Measurements from ENCODE around the gene TRHDE. TPM values are rescaled to one million over a fixed set of nuclear protein-coding genes. Genes with fewer than 3 reads are reported as not detected.

The TRHDE gene
- total RNA-seq, 1 experiment from 2014 or later = 43.7 TPM

DNA sequence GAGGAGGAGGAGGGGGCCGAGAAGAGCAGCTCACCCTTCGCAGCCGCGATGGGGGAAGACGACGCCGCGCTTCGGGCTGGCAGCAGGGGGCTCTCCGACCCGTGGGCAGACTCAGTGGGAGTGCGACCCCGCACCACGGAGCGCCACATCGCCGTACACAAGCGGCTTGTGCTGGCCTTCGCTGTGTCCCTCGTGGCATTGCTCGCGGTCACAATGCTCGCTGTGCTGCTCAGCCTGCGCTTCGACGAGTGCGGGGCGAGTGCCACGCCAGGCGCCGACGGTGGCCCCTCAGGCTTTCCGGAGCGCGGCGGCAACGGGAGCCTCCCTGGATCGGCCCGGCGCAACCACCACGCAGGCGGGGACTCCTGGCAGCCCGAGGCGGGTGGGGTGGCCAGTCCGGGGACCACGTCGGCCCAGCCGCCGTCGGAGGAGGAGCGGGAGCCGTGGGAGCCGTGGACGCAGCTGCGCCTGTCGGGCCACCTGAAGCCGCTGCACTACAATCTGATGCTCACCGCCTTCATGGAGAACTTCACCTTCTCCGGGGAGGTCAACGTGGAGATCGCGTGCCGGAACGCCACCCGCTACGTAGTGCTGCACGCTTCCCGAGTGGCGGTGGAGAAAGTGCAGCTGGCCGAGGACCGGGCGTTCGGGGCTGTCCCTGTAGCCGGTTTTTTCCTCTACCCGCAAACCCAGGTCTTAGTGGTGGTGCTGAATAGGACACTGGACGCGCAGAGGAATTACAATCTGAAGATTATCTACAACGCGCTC, 745 bp downstream of the TRHDE start:
- no TSS peak for BruUV-seq (replicated peaks)
- H3K9me3 Mint-ChIP-seq (ENCODE audit: low read depth, unreplicated experiment) = no peaks in the 10 kb centered on the region
- TF ChIP-seq, protein P1, sequence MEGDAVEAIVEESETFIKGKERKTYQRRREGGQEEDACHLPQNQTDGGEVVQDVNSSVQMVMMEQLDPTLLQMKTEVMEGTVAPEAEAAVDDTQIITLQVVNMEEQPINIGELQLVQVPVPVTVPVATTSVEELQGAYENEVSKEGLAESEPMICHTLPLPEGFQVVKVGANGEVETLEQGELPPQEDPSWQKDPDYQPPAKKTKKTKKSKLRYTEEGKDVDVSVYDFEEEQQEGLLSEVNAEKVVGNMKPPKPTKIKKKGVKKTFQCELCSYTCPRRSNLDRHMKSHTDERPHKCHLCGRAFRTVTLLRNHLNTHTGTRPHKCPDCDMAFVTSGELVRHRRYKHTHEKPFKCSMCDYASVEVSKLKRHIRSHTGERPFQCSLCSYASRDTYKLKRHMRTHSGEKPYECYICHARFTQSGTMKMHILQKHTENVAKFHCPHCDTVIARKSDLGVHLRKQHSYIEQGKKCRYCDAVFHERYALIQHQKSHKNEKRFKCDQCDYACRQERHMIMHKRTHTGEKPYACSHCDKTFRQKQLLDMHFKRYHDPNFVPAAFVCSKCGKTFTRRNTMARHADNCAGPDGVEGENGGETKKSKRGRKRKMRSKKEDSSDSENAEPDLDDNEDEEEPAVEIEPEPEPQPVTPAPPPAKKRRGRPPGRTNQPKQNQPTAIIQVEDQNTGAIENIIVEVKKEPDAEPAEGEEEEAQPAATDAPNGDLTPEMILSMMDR (IDR thresholded peaks at IDR 0.05; ENCODE audit: unreplicated experiment) = no peak
- peaks cover 21% of the 10 kb centered on the region for H3K4me1 Mint-ChIP-seq (ENCODE audit: low read depth, unreplicated experiment)
- CTCF ChIA-PET = interaction anchor here (0.7 to 1.6 kb wide), 4 partner anchors 9 to 135 kb away, joined by 3 to 5 read pairs (median 3); no protein-coding TSS in a partner anchor
- intact Hi-C loops (cut with micrococcal nuclease; ENCODE audit: unreplicated experiment) = no loop called here
- H3K4me3 Mint-ChIP-seq (ENCODE audit: low read depth, unreplicated experiment) = peak overlapping the region; percentile 92
- peak overlapping the region; percentile 73 for H3K27ac Mint-ChIP-seq (ENCODE audit: unreplicated experiment)
- H3K27me3 Mint-ChIP-seq (ENCODE audit: unreplicated experiment) = no peaks in the 10 kb centered on the region
- peak; percentile 56 for DNase-seq
- H3K36me3 Mint-ChIP-seq (ENCODE audit: insufficient read depth, unreplicated experiment) = peaks cover 83% of the 10 kb centered on the region

DNA sequence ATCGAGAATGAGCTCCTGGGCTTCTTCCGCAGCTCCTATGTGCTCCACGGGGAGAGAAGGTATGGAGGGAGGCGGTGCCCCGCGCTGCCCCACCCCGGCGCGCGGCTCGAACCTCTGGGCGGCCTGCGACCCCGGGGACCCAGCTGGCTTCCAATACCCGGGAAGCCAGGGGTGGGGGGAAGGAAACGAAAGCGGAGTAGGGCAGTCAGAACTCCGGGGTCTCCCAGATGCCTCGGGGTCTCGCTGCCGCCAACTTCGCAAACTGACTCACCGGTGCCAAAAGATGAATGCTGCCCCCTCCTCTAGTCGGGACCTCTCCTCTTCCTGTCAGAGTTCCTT, 1.3 kb downstream of the TRHDE start:
- Mint-ChIP-seq H3K4me1 (ENCODE audit: low read depth, unreplicated experiment) (peaks cover 21% of the 10 kb centered on the region), H3K27ac (ENCODE audit: unreplicated experiment) (peak overlapping the region; percentile 73), H3K27me3 (ENCODE audit: unreplicated experiment) (no peaks in the 10 kb centered on the region), H3K9me3 (ENCODE audit: low read depth, unreplicated experiment) (no peaks in the 10 kb centered on the region), H3K4me3 (ENCODE audit: low read depth, unreplicated experiment) (peak overlapping the region; percentile 92), H3K36me3 (ENCODE audit: insufficient read depth, unreplicated experiment) (peaks cover 77% of the 10 kb centered on the region)
- BruUV-seq (replicated peaks) = no TSS peak
- CTCF ChIA-PET = interaction anchor here (0.9 to 1.2 kb wide), 3 partner anchors 14 to 256 kb away, joined by 3 read pairs; no protein-coding TSS in a partner anchor
- DNase-seq = no peak
- TF ChIP-seq, protein P1 (IDR thresholded peaks at IDR 0.05; ENCODE audit: unreplicated experiment) = no peak
- intact Hi-C loops (cut with micrococcal nuclease; ENCODE audit: unreplicated experiment) = no loop called here

DNA sequence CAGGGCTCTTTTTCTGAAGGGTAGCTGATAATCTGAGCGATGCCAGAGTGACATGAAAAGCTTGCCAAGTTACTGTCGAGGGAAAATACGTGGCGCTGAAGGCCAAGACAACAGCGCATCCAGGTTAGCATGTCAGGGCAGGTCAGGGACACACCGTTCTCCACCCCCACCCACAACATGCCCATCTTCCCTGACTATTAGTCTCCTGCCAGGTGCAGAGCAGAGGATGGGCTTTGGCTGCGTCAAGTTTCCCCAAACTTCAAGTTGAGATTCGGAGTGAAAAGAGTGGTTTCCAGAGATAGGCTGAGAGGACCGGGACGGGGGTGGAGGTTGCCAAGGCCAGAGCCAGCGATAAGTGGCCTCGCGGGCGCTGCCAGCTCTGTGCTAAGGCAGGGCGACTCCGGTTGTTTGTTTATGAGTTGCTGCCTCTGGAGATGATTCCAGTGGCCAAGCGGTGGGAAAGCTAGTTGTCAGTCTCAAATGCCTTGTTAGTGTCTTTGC, 1.7 kb downstream of the TRHDE start:
- CTCF ChIA-PET = interaction anchor here (0.9 to 2.3 kb wide), 4 partner anchors 11 to 257 kb away, joined by 3 to 5 read pairs (median 3); no protein-coding TSS in a partner anchor
- no TSS peak for BruUV-seq (replicated peaks)
- H3K4me3 Mint-ChIP-seq (ENCODE audit: low read depth, unreplicated experiment) = peak overlapping the region; percentile 92
- H3K9me3 Mint-ChIP-seq (ENCODE audit: low read depth, unreplicated experiment) = no peaks in the 10 kb centered on the region
- peaks cover 75% of the 10 kb centered on the region for H3K36me3 Mint-ChIP-seq (ENCODE audit: insufficient read depth, unreplicated experiment)
- no peaks in the 10 kb centered on the region for H3K27me3 Mint-ChIP-seq (ENCODE audit: unreplicated experiment)
- peak overlapping the region; percentile 73 for H3K27ac Mint-ChIP-seq (ENCODE audit: unreplicated experiment)
- intact Hi-C loops (cut with micrococcal nuclease; ENCODE audit: unreplicated experiment) = no loop called here
- peak; percentile 52 for DNase-seq
- H3K4me1 Mint-ChIP-seq (ENCODE audit: low read depth, unreplicated experiment) = peaks cover 24% of the 10 kb centered on the region
- TF ChIP-seq, protein P1 (IDR thresholded peaks at IDR 0.05; ENCODE audit: unreplicated experiment) = no peak

DNA sequence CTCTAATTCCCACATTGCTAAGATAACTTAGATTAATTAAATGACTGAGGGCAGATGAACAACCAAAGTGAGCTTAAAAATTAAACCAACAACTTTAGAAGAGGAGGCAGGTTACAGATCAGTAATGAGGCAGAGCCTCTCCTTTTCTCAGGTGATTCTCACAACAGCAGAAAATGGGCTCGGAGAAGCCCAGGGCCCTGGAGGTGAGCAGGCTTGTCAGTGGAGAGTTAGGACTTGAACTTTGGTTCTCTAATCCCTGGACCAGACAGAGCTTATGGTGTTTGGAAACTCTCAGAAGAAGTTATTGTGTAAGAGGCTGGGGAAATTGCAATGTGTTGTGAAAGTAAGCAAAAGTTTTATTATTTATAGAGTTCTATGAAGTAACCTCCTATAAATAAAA, 2.8 kb downstream of the TRHDE start:
- peak overlapping the region; percentile 92 for H3K4me3 Mint-ChIP-seq (ENCODE audit: low read depth, unreplicated experiment)
- peak overlapping the region; percentile 73 for H3K27ac Mint-ChIP-seq (ENCODE audit: unreplicated experiment)
- H3K27me3 Mint-ChIP-seq (ENCODE audit: unreplicated experiment) = no peaks in the 10 kb centered on the region
- no TSS peak for BruUV-seq (replicated peaks)
- peaks cover 34% of the 10 kb centered on the region for H3K4me1 Mint-ChIP-seq (ENCODE audit: low read depth, unreplicated experiment)
- no peak for DNase-seq
- H3K9me3 Mint-ChIP-seq (ENCODE audit: low read depth, unreplicated experiment) = no peaks in the 10 kb centered on the region
- peaks cover 67% of the 10 kb centered on the region for H3K36me3 Mint-ChIP-seq (ENCODE audit: insufficient read depth, unreplicated experiment)
- intact Hi-C loops (cut with micrococcal nuclease; ENCODE audit: unreplicated experiment) = no loop called here
- TF ChIP-seq, protein P1 (IDR thresholded peaks at IDR 0.05; ENCODE audit: unreplicated experiment) = no peak
- CTCF ChIA-PET = interaction anchor here (0.6 to 2.3 kb wide), 2 partner anchors 10 to 255 kb away, joined by 3 to 5 read pairs; no protein-coding TSS in a partner anchor

All from Calu3 (cell line).